Measurements from ENCODE around the gene TICRR. TPM values are rescaled to one million over a fixed set of nuclear protein-coding genes. Genes with fewer than 3 reads are reported as not detected.

TICRR gene
- total and polyA plus RNA-seq, 2 of the 8 experiments (the other 6 are each of a cell fraction or from before 2014, with no cell fraction given): 13.1 to 34.8 TPM

GRCh38 chr15:89623165-89623564, 47.9 kb downstream of the TICRR start:
- no peak overlapping the region for H2BK15ac ChIP-seq (ENCODE audit: low read length)
- POLR2A ChIA-PET (ENCODE audit: partially characterized antibody): interaction anchor here (1.1 to 3.0 kb wide), 4 partner anchors 11 to 48 kb away, joined by 3 to 6 read pairs (median 4); partner anchors contain the start of gene TICRR
- TF ChIP-seq JUN (IDR thresholded peaks at IDR 0.05; ENCODE audit: low read depth, low read length): no peak
- TF ChIP-seq SAP30 (IDR thresholded peaks at IDR 0.05; ENCODE audit: insufficient read depth, insufficient replicate concordance, low read length): no peak
- no peak for TF ChIP-seq ZNF274 (IDR thresholded peaks at IDR 0.05; ENCODE audit: borderline replicate concordance, extremely low read depth, low read length)
- TF ChIP-seq ATF3 (IDR thresholded peaks at IDR 0.05; ENCODE audit: insufficient read depth, low read depth, low read length): no peak
- TF ChIP-seq CEBPB (IDR thresholded peaks at IDR 0.05; ENCODE audit: low read depth, low read length): no peak
- no peak for TF ChIP-seq POLR2AphosphoS5 (IDR thresholded peaks at IDR 0.05; ENCODE audit: low read depth, low read length)
- no peak for TF ChIP-seq TAF7 (optimal IDR thresholded peaks at IDR 0.05; ENCODE audit: borderline replicate concordance, low read depth, low read length)
- TF ChIP-seq MAX (IDR thresholded peaks at IDR 0.05): no peak
- no peak for TF ChIP-seq KDM1A (IDR thresholded peaks at IDR 0.05; ENCODE audit: borderline replicate concordance, low read length)
- TF ChIP-seq KDM5A (IDR thresholded peaks at IDR 0.05; ENCODE audit: low read length): no peak
- no peak for TF ChIP-seq TBP (IDR thresholded peaks at IDR 0.05; ENCODE audit: low read depth, low read length)
- TF ChIP-seq EZH2 (IDR thresholded peaks at IDR 0.05; ENCODE audit: low read depth, low read length, severe bottlenecking): no peak
- no peak for TF ChIP-seq SIRT6 (IDR thresholded peaks at IDR 0.05; ENCODE audit: low read length)

More at GRCh38 chr15:89623165-89623564, 47.9 kb downstream of the TICRR start:
- no peak overlapping the region for H4K91ac ChIP-seq (replicated peaks; ENCODE audit: insufficient read length, low read length)
- no peaks in the 10 kb centered on the region for H3K4me1 ChIP-seq (replicated peaks in 1 of 4; ENCODE audit: control insufficient read depth in 3 of 4, insufficient read depth in 4 of 4, low read length in 3 of 4)
- DNase-seq (ENCODE audit: low read depth in 1 of 2, low spot score in 2 of 2) (no peak), FAIRE-seq (no peak)
- H3K4me2 ChIP-seq (ENCODE audit: insufficient read depth in 1 of 2, low read depth in 2 of 2, low read length in 2 of 2): no peak overlapping the region
- no peaks in the 10 kb centered on the region for H3K9me3 ChIP-seq (ENCODE audit: insufficient read depth in 2 of 2, low read depth in 1 of 2, low read length in 1 of 2)
- WGBS, 2 experiments (ENCODE audit: extremely low coverage in 1 of 2, insufficient coverage in 1 of 2, insufficient read length in 1 of 2, insufficient replicate concordance in 2 of 2, low coverage in 1 of 2, low lambda C conversion rate in 2 of 2, missing lambda C conversion rate in 1 of 2): 86% methylated on average over 1 of the region's 1 CpG; no CpG with 5 or more reads in 1 of the 2 experiments
- no peak overlapping the region for H3K27ac ChIP-seq (ENCODE audit: low read depth, low read length)
- H3K23ac ChIP-seq (ENCODE audit: insufficient read length): no peak overlapping the region
- CTCF ChIA-PET (ENCODE audit: partially characterized antibody): interaction anchor here (4.1 kb wide), 1 partner anchor 24 kb away, joined by 18 read pairs; no protein-coding TSS in a partner anchor
- peaks cover 3% of the 10 kb centered on the region; the same call in 1 of the 2 replicates for H3K79me1 ChIP-seq (ENCODE audit: low read depth, low read length)
- no peak overlapping the region for H2BK12ac ChIP-seq (ENCODE audit: low read depth, low read length)
- no peaks in the 10 kb centered on the region for H3K79me2 ChIP-seq (ENCODE audit: control insufficient read depth in 1 of 2, insufficient read depth in 2 of 2, low read length in 2 of 2)
- H3K56ac ChIP-seq (replicated peaks; ENCODE audit: insufficient read length, low read depth, low read length): no peak overlapping the region
- no peak overlapping the region for H3K4me3 ChIP-seq (ENCODE audit: extremely low read depth in 1 of 4, insufficient read depth in 2 of 4, low read depth in 3 of 4, low read length in 4 of 4)
- H2BK120ac ChIP-seq (replicated peaks; ENCODE audit: low read depth, low read length): no peak overlapping the region
- no peak overlapping the region for H3K4ac ChIP-seq (replicated peaks; ENCODE audit: insufficient read length, low read depth, low read length)
- H3K36me3 ChIP-seq (ENCODE audit: control insufficient read depth in 2 of 4, insufficient read depth in 4 of 4, low read length in 3 of 4): peaks cover 53 to 94% (median 84%) of the 10 kb centered on the region in 4 experiments
- H3K9ac ChIP-seq (replicated peaks in 1 of 4; ENCODE audit: extremely low read depth in 1 of 4, low read depth in 3 of 4, low read length in 3 of 4): no peak overlapping the region
- no peak overlapping the region for H2BK5ac ChIP-seq (ENCODE audit: low read depth, low read length)
- no peak overlapping the region for H4K5ac ChIP-seq (ENCODE audit: insufficient read length, low read depth, low read length)
- H4K8ac ChIP-seq (ENCODE audit: extremely low read depth, insufficient read depth, low read length): no peak overlapping the region
- H3K14ac ChIP-seq (ENCODE audit: insufficient read length): no peak overlapping the region
- peaks cover 8 to 24% of the 10 kb centered on the region in 2 experiments for H4K20me1 ChIP-seq (replicated peaks in 1 of 2; ENCODE audit: control insufficient read depth in 1 of 2, insufficient read depth in 2 of 2, low read length in 2 of 2)
- H2AFZ ChIP-seq (ENCODE audit: low read length): no peak overlapping the region
- H2AK5ac ChIP-seq (ENCODE audit: low read depth, low read length): no peak overlapping the region
- no peak overlapping the region for H2BK20ac ChIP-seq (ENCODE audit: low read length)
- H3K23me2 ChIP-seq (ENCODE audit: low read depth, low read length): no peaks in the 10 kb centered on the region
- H3K27me3 ChIP-seq (replicated peaks in 1 of 4; ENCODE audit: control insufficient read depth in 3 of 4, extremely low read depth in 1 of 4, insufficient read depth in 3 of 4, low read length in 3 of 4): no peaks in the 10 kb centered on the region
- H3K18ac ChIP-seq (ENCODE audit: extremely low read depth, low read length): no peak overlapping the region
